NCI-H69 (cell line): ENCODE measurements around the gene HDDC3.
"Not testable (repeated sequence)": the region's sequence is repeated elsewhere in the genome, so short reads cannot be mapped to it uniquely, and the experiment has no call there.

Experiments
- DNase-seq: peaks from one replicate; lab custom pipeline; 2025; lab: John Stamatoyannopoulos, UW

The HDDC3 gene

DNA sequence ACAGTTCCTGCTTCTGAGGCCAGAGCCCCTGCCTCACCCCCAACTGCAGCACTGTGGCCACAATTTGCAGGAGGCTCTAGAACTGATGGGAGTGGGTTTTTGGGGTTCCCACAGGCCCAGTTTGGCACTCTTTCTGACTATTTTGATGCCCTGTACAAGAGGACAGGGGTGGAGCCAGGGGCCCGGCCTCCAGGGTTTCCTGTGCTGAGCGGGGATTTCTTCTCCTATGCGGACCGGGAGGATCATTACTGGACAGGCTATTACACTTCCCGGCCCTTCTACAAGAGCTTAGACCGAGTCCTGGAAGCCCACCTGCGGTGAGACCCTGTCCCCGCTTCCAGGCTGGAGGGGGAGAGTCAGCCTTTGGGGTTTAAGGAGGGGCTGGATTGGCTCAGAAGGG, 22.4 kb downstream of the HDDC3 start:
- no peak for DNase-seq

DNA sequence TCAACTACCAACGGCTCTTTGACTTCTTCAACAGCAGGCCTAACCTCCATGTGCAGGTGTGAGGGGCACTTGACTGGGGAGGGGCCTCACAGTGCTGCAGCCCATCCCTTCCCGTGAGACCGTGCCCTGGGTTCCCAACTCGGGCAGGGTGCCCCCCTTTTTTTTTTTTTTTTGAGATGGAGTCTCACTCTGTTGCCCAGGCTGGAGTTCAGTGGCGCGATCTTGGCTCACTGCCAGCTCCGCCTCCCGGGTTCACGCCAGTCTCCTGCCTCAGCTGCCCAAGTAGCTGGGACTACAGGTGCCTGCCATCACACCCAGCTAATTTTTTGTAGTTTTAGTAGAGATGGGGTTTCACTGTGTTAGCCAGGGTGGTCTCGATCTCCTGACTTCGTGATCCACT, 22.9 kb downstream of the HDDC3 start:
- not testable (repeated sequence) for DNase-seq

DNA sequence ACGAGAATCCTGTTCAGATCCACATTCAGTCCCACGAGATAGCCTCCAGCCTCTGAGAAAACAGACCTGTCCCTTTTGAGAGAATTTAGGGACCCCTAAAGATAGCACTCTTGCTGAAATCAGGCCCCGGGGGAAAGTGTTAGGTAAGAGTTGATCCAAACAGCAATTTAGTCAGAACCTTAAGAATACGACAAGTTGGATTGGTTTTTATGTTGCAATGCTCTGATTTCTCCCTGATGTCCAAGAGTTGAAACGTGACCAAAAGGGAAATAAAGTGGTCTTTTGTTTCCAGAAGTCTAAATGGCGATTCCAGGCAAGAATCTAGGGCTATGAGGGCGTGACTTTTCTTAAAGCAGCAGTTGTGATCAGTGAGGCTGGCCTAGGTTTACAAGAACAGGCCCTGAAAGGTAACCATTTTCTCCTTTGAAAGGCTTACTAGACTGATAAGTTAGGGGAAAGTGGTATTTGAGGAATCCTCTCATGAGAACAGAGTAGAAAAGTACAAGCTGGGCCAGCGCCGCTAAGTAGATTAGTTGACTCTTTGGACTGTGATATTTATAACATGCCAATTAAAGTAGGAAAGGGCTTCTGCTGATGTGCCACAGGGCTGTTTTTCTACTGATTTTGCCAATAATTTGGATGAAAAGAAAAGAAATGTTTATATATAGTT, 24.4 kb downstream of the HDDC3 start:
- DNase-seq, result no peak

DNA sequence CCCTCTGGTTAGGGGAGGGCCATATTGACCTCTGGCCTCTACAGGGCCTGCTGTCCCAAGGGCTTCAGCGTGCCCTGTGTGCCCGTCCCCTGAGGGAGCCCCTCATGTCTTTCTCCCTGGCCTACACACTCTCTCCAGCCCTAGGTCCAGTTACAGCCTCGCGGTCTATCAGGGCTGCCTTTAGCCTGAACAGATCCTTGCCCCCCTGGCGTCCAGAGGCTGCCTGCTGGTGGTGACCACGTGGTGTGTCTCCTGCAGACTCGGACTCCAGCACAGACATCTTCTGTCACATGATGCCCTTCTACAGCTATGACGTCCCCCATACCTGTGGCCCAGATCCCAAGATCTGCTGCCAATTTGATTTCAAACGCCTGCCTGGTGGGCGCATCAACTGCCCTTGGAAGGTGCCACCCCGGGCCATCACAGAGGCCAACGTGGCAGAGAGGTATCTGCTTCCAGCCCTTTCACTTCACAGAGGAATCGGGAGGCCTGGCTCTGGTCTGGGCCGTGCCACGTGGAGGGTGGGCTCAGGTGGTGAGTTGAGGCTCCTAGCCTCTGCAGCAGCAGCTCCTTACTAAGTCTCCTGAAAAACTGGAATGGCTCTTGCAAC, 25.2 kb downstream of the HDDC3 start:
- DNase-seq, result no peak

DNA sequence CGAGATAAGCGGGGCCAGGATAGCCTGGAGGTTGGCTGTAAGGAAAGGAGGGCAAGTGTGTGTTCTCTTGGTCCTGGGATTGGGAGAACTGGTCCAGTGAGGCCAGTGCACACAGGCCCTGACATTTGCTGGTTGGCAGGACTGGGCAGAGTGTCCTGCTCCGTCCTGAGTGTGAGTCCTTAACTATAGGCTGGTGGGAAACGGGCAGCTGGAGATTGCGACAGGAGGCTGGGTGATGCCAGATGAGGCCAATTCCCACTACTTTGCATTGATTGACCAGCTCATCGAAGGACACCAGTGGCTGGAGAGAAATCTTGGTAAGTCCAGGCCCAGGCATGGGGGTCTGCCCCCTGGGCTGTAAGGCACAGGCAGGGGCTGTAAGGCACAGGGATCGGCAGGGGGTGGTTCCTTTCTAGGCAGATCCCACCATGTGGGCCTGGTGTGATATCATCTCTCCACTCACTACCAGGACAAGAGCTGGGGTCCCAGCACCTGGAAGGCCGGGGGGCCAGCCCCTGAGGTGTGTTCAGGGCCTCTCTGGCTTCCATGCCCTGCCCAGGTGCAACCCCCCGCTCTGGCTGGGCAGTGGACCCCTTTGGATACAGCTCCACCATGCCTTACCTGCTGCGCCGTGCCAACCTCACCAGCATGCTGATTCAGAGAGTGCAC, 26.0 kb downstream of the HDDC3 start:
- DNase-seq, result no peak

DNA sequence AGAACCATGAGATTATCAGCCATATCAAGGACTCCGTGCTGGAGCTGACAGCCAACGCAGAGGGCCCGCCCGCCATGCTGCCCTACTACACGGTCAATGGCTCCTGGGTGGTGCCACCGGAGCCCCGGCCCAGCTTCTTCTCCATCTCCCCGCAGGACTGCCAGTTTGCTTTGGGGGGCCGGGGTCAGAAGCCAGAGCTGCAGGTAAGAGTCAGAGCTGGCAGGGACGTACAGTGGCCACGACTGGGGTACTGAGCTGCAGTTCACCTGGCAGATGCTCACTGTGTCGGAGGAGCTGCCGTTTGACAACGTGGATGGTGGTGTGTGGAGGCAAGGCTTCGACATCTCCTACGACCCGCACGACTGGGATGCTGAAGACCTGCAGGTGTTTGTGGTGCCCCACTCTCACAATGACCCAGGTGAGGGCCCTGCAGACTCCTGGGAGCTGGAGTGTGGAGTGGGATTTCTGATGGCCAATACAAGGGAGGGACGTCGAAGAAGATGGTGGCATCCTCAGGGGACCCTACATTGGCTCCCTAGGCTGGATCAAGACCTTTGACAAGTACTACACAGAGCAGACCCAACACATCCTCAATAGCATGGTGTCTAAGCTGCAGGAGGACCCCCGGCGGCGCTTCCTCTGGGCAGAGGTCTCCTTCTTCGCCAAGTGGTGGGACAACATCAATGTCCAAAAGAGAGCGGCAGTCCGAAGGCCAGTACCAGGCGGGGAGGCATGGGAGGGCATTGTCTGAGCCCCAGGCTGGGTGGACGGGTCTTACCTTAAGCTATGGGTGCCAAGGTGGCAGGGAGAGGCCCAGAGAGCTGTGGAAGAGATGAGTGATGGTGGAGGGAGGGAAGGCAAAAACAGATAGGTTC, 26.8 kb downstream of the HDDC3 start:
- no peak for DNase-seq

DNA sequence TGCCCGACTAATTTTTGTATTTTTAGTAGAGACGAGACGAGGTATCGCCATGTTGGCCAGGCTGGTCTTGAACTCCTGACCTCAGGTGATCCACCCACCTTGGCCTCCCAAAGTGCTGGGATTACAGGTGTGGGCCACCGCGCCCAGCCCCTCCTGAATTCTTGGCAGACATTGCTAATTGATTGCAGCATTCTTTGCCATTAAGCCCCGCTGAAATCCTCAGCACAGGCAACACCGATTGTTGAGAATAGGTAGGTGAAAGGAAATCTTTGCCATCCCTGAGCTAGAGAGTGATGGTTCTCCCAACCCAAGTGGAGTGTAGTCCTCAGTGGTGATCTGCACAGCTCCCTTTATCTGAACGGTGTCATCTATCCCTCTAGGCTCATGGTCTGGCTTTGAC, 27.6 kb downstream of the HDDC3 start:
- no peak for DNase-seq

DNA sequence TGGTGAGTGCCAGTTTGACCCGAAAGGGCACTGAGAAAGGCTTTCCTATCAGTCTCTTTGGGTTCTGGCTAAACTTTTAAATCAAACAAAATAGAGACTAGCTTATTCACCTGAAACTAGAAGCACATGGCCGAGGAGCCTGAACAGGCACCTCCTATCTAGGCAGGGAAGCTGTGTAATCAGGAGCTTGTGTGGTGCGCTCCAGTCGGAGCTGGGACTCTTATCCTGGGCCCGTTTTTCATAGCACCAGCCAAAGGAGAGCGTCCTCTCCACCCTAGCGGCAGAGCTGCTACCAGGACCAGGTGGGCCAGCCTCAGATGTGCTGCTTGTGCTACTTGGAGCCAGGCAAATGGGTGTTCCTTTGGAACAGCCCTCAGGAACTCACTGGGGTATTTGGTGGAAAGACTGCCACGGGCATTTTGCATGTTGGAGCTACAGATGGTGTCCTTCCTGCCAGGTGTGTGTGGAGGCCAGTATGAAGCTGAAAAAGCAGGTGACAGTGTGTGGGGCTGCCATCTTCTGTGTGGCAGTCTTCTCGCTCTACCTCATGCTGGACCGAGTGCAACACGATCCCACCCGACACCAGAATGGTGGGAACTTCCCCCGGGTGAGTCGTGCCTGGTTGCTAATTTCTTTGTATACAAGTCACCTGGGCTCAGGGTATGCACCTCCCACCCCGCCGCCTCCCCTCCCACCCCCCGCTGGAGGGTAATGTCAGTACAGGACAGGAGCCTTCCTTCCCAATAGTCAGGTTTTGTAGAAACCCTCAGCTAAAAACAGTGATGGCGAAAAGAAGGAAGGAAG, 28.4 kb downstream of the HDDC3 start:
- DNase-seq, result peak; percentile 30

DNA sequence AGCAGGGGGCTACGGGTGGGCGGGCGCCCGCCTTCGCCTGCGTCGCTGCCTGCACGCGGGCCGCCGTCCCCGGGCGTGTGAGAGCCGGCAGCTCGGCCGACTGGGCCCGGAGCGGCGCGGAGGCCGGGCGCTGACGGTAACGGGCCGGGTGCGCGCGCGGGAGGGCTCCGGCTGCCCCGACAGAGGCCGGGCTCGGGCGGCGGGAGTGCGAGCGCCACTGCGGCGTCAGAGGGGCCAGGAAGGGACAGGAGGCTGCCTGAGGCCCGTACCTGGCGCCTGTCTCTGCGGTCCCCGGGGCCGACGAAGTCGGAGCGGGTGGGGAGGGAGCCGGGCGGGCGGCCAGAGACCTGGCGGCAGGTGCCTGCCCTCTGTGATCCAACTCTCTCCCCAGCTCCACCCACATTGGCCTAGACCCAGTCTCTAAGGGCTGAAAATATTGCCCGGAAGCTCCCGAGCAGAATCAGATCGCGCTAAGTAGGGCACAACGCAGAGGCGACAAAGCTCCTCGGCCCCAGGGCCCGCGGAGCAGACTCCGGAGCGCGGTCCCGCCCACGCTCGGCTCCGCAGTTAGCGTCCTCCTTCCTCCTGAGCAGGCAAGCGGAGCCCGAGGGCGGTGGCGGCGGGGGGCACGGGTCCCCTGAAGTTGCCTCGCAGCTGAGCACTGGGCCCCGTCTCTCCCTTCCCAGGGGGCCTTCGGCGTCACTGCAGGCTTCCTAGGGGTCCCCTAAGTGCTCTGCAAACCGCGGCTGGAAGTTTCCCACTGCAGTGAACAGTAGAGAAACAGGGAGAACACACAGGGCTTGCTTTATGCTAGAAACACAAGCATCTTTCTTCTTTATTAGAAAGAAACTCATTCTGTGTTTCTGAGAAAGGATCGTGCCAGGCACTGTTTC, 29.3 kb downstream of the HDDC3 start, which contains the start of gene MAN2A2:
TSS of gene MAN2A2 (plus strand) at position 463 of the 893 bp plus-strand sequence. CDS start 906 bp downstream, outside the sequence.
- peak; percentile 64 for DNase-seq

DNA sequence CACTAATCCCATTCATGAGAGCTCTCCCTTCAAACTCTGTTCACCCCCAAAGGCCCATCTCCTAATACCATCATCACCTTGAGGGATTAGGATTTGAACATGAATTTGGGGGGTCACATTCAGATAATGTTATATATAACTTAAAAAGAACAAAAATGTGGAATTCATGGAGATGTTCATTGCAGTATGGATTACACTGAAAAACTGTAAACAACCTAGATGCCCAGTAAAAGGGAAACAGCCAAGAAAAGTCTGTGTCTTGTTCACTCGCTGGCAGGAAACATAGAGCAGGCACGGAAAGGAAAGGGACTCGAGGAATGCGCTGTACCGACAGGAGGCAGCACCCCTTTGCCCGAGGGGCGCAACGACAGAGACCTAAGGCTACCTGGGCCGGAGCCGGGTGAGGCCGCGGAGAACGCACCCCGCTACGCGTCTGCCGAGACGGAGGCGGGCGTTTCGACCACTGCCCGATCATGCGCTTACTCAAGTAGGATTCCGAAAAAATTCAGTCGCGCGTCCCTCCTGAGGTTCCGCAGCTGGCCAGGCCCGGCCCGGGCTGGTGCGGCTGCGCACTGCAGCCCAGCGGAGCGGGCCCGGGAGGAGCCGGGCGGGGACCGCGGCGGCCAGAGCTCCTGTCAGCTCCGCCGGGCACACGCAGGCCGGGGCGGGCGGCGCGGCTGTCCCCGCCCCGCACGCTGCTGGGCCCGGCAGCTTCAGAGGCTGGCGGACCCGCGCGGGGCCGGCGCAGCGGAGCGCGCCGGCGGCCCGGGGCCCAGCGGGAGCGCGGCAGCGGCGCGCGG, 30.1 kb downstream of the HDDC3 start:
- peak; percentile 80 for DNase-seq

DNA sequence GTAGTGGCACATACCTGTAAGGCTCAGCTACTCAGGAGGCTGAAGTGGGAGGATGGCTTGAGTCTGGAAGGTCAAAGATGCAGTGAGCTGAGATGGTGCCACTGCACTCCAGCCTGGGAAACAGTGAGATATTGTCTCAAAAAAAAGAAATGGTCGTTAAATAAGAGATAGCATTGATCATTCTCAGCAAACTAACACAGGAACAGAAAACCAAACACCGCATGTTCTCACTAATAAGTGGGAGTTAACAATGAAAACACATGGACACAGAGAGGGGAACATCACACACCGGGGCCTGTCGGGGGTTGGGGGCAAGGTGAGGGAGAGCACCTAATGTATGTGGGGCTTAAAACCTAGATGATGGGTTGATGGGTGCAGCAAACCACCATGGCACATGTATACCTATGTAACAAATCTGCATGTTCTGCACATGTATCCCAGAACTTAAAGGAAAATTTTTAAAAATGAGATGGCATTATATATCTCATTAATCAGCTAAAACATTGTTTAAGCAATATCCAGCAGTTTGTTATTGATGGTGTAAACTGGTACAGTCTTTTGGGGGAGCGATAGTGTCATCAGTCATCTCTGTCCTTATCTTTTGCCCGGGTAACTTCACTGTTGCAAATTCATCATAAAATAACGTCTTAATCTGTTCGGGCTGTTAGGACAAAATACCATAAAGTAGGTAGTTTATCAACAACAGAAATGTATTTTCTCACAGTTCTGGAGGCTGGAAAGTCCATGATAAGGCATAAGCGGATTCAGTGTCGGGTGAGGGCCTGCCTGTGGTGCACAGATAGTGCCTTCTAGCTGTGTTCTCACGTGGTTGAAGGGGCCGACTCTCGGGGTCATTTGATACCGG, 30.9 kb downstream of the HDDC3 start:
- DNase-seq, result no peak

DNA sequence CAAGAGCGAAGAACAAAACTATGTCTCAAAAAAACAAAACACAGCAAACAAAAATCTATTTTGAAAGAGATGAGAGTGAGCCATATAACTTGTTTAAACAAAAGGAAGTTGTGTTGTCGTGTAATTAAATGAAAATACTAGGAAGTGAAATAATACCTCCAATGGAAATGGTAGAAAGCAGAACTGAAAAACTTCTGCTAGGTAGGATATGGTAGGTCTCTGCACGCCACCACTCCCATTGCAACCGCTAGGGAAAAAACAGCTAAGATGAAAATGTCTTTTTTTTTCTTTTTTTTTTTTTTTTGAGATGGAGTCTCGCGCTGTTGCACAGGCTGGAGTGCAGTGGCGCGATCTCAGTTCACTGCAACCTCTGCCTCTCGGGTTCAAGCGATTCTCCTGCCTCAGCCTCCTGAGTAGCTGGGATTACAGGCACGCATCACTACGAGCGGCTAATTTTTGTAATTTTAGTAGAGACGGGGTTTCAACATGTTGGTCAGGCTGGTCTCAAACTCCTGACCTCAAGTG, 35.2 kb downstream of the HDDC3 start:
- not testable (repeated sequence) for DNase-seq

DNA sequence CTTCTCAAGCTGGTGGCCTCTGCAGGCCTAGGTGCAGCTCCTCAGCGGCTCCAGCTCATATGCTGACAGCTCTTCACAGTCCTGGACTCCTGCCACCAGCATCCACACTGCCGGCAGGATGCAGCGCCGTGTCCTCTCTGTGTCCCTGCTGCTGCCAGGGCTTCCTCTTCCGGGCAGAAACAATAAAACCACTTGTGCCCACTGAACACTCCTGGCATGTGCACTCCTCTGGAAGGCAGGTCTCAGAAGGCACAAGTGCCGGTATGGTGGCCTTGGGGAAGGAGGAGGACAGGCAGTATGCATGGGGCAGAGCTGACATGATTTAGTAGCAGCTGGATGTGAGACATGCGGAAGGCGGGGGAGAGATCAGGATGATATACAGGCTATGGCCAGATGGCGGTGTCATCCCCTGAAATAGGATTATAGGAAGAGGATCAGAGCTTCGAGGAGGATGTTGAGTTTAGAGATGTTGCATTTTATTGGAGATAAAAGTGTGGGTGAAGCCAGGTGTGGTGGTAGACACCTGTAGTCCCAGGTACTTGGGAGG, 36.7 kb downstream of the HDDC3 start:
- peak; percentile 62 for DNase-seq

DNA sequence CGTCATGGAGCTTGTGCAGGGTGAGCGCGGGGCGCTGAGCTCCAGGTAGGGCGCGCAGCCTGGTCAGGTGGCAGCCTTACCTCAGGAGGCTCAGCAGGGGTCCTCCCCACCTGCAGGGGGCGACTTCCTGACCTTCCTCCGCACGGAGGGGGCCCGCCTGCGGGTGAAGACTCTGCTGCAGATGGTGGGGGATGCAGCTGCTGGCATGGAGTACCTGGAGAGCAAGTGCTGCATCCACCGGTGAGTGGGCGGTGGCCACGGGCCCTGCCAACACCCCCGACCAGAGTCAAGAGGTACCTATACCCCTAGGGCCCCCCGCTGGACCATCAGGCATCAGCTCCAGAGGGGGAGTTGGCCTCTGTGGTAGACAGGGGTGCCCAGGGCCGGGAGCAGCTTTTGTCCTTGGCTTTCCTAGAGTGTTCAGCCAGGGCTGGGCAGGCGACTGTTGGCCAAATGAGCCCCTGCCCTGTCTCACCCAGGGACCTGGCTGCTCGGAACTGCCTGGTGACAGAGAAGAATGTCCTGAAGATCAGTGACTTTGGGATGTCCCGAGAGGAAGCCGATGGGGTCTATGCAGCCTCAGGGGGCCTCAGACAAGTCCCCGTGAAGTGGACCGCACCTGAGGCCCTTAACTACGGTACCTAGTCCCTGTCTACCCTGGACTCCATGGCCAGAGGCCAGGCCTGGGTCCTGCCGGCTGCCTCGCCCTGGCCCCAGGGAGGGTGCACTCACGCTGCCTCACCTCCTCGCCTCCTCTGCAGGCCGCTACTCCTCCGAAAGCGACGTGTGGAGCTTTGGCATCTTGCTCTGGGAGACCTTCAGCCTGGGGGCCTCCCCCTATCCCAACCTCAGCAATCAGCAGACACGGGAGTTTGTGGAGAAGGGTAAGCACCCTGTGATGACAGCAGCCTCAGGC, 38.9 kb downstream of the HDDC3 start:
- DNase-seq, result peak; percentile 18

DNA sequence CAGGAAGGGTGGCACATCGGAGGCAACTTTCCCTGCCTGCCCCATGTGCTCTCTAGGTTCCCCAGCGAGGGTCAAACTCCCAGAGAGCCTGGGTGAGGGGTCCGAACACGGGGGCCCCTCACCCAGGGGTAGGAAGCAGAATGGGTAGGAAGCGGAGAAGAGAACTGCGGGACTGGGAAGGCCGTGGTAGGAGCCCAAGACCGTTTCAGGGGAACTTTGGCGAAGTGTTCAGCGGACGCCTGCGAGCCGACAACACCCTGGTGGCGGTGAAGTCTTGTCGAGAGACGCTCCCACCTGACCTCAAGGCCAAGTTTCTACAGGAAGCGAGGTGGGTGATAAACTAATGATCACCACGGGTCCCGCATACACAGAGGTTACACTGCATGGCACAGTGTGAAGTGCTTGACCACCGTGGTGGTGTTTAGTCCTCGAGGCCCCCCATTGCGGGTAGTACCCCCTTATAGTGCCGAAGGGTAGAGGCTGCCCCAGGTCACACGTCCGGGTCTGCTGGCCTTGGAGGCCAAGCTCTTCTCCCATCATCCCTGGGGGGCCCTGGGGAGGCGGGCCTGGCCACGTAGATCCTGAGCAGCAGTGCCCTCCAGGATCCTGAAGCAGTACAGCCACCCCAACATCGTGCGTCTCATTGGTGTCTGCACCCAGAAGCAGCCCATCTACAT, 39.7 kb downstream of the HDDC3 start:
- no peak for DNase-seq

DNA sequence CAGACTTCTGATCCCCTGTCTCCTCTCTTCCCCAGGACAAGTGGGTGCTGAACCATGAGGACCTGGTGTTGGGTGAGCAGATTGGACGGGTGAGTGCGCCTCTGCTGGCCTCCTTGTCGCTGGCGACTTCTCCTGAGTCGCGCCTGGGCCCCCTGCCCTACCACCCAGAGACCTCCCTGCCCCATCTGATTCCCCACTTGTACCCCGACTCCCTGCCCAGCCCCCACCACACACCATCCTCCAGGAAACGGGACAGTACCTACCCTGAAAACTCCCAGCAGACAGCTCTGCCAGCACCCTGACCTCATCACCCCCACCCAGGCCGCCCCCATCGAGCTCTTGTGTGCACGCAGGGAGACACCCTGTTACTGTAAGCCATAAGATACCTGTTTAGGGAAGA, 40.3 kb downstream of the HDDC3 start:
- DNase-seq, result no peak
